Adrenal gland (tissue), 12 donors: ENCODE measurements around the gene TNC. TPM values are rescaled to one million over a fixed set of nuclear protein-coding genes. Genes with fewer than 3 reads are reported as not detected.

ENCODE experiments used
- DNase-seq, 7 donors: peaks; one replicate each; pipeline ENCODE4 v3.0.0-alpha.2; 2019 to 2020
- H3K27ac ChIP-seq, 5 donors: fragments of 200-600 bp; sonication (generic) in 4 of 5; 1 replicate in 3 of 5; 2 replicates in 2 of 5; pipeline versions ENCODE4 v1.5.1 to v1.8.0; 2016 to 2020; ENCODE audit warnings: mild to moderate bottlenecking in 1 of 5
- H3K27me3 ChIP-seq: fragments of 200-600 bp; 2 replicates; pipeline ENCODE4 v1.8.0; 2021
- H3K36me3 ChIP-seq, 2 donors: fragments of 200-600 bp; replicated peaks in 1 of 2; 1 replicate in 1 of 2; 2 replicates in 1 of 2; pipeline versions ENCODE4 v1.5.1 to v1.8.0; 2018 to 2022
- H3K4me1 ChIP-seq, 2 donors: fragments of 200-600 bp; replicated peaks in 1 of 2; 1 replicate in 1 of 2; 2 replicates in 1 of 2; pipeline versions ENCODE4 v1.5.1 to v1.8.0; 2018 to 2021
- H3K4me3 ChIP-seq, 4 donors: fragments of 200-600 bp; sonication (generic) in 3 of 4; one replicate each; pipeline ENCODE4 v1.5.1; 2016 to 2018
- H3K9me3 ChIP-seq, 3 donors: fragments of 200-600 bp; sonication (generic) in 1 of 3; replicated peaks in 1 of 3; 1 replicate in 2 of 3; 2 replicates in 1 of 3; pipeline versions ENCODE4 v1.5.1 to v1.8.0; 2016 to 2021
- POLR2A ChIP-seq, 2 donors: fragments of 450-650 bp; IDR thresholded peaks; one replicate each; pipeline ENCODE4 v1.6.1; 2017; ENCODE audit warnings: antibody characterized with exemption in 2 of 2, mild to moderate bottlenecking in 2 of 2, moderate library complexity in 1 of 2
- WGBS, 4 donors: extraction: QIAGEN DNeasy Blood & Tissue Kit in 2 of 4; methylation state at CpG; one replicate each; pipeline versions ENCODE4 v1.1.5 to v1.1.7; 2013 to 2017; 5-methylcytosine and 5-hydroxymethylcytosine counted together
- intact Hi-C, 2 donors: fragments of 100-400 bp; cut with DNase I; formaldehyde crosslinking; loops; one replicate each; pipeline versions ENCODE4 v1.14.1 to v1.15.0; 2022 to 2023
- polyA plus RNA-seq, 3 donors: library from polyadenylated mRNA; stranded (reverse); fragments of 200-250 nt in 2 of 3; fragments of 350-450 nt in 1 of 3; fragmentation: Illumina TruSeq in 1 of 3; extraction: RNeasy Lipid Tissue Mini Kit (QIAGEN cat#74804) in 1 of 3; gene quantifications; one replicate each; pipeline ENCODE4 v1.2.3, GENCODE V29; 2013 to 2014
- total RNA-seq, 9 donors: library from RNA; depleted of rRNA in 4 of 9; stranded (reverse); fragments of >200 nt in 4 of 9; fragments of 120-200 nt in 1 of 9; fragmentation: NEBNext Ultra II Directional in 1 of 9; extraction: Animal tissue kit (Norgen Biotek cat#: 25700) in 1 of 9; gene quantifications; one replicate each; pipeline versions ENCODE4 v1.1.0 to v1.2.4, GENCODE V29; 2013 to 2023
- TF ChIP-seq, protein P1 (sequence below), 6 experiments: fragments of 450-650 bp in 4 of 6; fragments of 200-600 bp in 2 of 6; sonication (generic) in 1 of 6; IDR thresholded peaks; 1 replicate in 5 of 6; 2 replicates in 1 of 6; pipeline versions ENCODE4 v1.5.1 to v1.8.0; 2016 to 2021; ENCODE audit warnings: antibody characterized with exemption in 6 of 6, mild to moderate bottlenecking in 2 of 6, moderate library complexity in 1 of 6
- donor health status: healthy with polysubstance abuse.
- donor health status: Bipolar disorder and iron deficiency.
- donor health status: DM: yes; HTN: yes; CAD: no.
- donor health status: DM: no; HTN: no; CAD: no.
- donor health status: DM: no; HTN: no; CAD: no.
- donor health status: DM: yes; HTN: yes; CAD: no.

TNC gene
- total and polyA plus RNA-seq, 12 donors = 1.9 to 53.8 (median 10.7) TPM

DNA sequence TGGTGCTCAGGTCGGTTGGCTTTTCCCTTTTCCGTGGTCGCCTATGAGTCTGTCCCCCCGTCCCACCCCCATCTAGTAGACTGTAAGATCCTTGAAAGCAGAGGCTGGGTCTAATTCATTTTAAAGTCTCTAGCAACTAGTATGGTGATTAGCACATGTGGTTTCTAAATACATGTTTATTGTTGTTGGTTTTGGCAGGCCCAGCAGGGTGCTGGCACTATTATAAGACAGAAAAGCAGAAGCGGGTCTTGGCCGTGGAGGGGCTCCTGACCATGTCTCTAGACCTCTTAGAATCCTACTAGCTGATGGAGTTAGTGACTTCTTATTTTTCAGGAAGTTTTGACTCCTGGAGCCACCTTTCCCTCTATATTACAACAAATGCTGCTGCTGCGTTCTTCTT, 126.1 kb downstream of the TNC start:
- no peaks in the 10 kb centered on the region for H3K4me1 ChIP-seq
- H3K27ac ChIP-seq = no peak overlapping the region
- DNase-seq = no peak
- no peaks in the 10 kb centered on the region for H3K9me3 ChIP-seq
- TF ChIP-seq POLR2A (IDR thresholded peaks at IDR 0.05) = no peak
- TF ChIP-seq, protein P1, sequence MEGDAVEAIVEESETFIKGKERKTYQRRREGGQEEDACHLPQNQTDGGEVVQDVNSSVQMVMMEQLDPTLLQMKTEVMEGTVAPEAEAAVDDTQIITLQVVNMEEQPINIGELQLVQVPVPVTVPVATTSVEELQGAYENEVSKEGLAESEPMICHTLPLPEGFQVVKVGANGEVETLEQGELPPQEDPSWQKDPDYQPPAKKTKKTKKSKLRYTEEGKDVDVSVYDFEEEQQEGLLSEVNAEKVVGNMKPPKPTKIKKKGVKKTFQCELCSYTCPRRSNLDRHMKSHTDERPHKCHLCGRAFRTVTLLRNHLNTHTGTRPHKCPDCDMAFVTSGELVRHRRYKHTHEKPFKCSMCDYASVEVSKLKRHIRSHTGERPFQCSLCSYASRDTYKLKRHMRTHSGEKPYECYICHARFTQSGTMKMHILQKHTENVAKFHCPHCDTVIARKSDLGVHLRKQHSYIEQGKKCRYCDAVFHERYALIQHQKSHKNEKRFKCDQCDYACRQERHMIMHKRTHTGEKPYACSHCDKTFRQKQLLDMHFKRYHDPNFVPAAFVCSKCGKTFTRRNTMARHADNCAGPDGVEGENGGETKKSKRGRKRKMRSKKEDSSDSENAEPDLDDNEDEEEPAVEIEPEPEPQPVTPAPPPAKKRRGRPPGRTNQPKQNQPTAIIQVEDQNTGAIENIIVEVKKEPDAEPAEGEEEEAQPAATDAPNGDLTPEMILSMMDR (IDR thresholded peaks at IDR 0.05) = no peak
- H3K4me3 ChIP-seq = no peak overlapping the region
- intact Hi-C loops = no loop called here
- WGBS, 4 donors = 60 to 76% (median 63%) methylated on average over 7 of the region's 7 CpGs
- H3K36me3 ChIP-seq = no peaks in the 10 kb centered on the region
- H3K27me3 ChIP-seq = no peaks in the 10 kb centered on the region

DNA sequence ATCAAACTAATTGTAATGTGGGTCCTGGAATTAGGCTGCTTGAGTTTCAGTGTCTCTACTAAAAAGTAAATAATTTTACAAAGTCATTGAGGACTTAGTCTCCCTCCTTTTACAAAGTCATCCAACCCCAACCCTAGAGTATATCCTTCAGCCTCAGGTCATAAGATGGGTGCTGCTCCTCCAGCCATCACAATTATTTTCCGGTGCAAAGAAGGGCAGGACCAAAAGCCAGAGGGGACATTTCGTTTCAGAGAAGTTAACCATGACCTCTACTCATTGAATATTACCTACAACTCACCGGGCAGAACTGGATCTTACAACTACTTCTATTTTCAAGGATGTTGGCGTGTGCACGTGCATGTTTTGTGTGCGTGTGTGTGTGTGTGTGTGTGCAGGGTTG, 127.1 kb downstream of the TNC start:
- intact Hi-C loops = no loop called here
- TF ChIP-seq POLR2A (IDR thresholded peaks at IDR 0.05) = no peak
- TF ChIP-seq, protein P1 (IDR thresholded peaks at IDR 0.05) = no peak
- no peak overlapping the region for H3K27ac ChIP-seq
- DNase-seq = no peak
- H3K27me3 ChIP-seq = no peaks in the 10 kb centered on the region
- no peaks in the 10 kb centered on the region for H3K9me3 ChIP-seq
- H3K36me3 ChIP-seq = no peaks in the 10 kb centered on the region
- no peaks in the 10 kb centered on the region for H3K4me1 ChIP-seq
- H3K4me3 ChIP-seq = no peak overlapping the region
- 70 to 85% (median 84%) methylated on average over 6 of the region's 6 CpGs for WGBS, 4 donors

DNA sequence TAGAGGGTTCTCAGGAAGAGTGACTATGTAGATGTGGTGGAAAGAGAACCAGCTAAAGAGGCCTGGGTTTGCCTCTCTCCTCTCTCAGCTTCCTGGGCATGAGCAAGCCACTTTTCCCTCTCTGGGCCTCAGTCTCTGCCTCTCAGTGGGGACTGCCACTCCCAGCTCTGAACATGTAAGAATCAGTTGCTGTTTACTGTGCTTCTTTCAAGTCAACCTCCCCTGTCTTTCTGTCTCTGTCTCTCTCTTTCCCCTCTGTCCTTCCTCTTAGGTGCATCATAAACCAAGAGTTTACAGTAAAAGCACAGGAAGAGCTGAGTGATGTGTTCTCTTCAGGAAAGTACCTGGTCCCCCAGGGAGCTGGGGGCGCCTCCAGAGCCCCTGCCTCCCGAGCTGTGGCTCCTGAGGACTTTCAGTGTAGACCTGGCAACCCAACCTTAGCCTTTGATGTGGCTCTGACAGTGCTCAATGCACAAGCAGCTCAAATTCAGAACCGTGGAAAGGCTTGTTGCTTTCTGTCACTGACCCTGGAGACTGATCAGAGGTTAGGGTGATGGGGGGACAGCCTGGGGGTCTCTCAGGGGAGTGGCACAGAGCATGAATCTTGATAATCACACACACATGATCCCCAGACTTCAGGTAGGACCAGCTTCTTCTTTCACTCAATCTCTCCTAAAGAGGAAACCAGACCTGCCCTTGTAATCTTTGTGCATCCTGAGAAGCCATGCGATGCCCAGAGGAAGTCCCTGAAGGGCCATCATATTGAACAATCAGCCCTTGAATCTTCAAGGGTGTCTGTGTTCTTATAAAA, 128.2 kb downstream of the TNC start:
- no peak overlapping the region for H3K4me3 ChIP-seq
- whole genome bisulfite sequencing, 4 donors = 43 to 54% (median 48%) methylated on average over 4 of the region's 4 CpGs

DNA sequence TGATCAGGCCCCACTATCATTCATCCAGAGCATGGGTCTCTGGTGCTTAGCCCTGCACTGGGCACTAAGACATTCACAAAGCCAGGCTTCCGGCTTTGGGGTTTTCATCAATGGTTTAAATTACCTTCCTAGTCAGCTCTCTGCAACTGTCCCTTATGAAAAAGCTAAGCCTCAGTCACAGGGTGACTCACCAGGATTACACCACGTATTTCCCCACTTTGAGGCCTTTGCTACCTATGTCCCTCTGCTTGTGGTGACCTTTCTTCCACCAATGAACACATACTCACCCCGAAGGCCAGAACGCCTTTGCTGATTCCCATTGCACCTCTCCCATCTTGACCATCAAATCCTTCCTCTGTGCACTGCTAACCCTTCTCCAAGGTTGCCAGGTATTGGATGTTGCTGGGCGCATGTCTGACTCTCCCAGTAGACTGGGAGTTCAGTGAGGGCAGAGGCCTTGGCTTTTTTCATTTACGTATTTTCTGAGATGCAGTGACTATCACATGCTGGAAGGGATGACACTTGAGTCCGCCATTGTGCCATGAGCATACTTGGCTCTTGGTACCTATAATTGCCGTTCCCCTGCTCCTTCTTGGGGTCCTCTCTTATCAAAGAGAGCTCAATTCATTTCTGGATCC, 128.9 kb downstream of the TNC start:
- no peak for DNase-seq
- Histone ChIP-seq H3K4me1 (no peaks in the 10 kb centered on the region), H3K36me3 (no peaks in the 10 kb centered on the region), H3K4me3 (no peak overlapping the region), H3K27ac (no peak overlapping the region), H3K9me3 (no peaks in the 10 kb centered on the region), H3K27me3 (no peaks in the 10 kb centered on the region)
- intact Hi-C loops = no loop called here
- WGBS, 4 donors = 73 to 84% (median 79%) methylated on average over 7 to 8 of the region's 8 CpGs
- no peak for TF ChIP-seq POLR2A (IDR thresholded peaks at IDR 0.05)
- TF ChIP-seq, protein P1 (IDR thresholded peaks at IDR 0.05) = no peak

More for the DNA sequence above, 128.2 kb downstream of the TNC start:
- Histone ChIP-seq H3K27me3 (no peaks in the 10 kb centered on the region), H3K27ac (no peak overlapping the region), H3K9me3 (no peaks in the 10 kb centered on the region), H3K36me3 (no peaks in the 10 kb centered on the region), H3K4me1 (no peaks in the 10 kb centered on the region)
- intact Hi-C loops = no loop called here
- TF ChIP-seq, protein P1 (IDR thresholded peaks at IDR 0.05) = no peak
- no peak for TF ChIP-seq POLR2A (IDR thresholded peaks at IDR 0.05)
- no peak for DNase-seq
